WTC11 (cell line): ENCODE data around the gene PIRT. TPM values are rescaled to one million over a fixed set of nuclear protein-coding genes. Genes with fewer than 3 reads are reported as not detected.

ENCODE experiments used
- ATAC-seq: fragments of 200-7000 bp; cut with Tn5 transposase; 2 replicates; pipeline ENCODE4 v1.10.0; 2021; ENCODE audit warnings: mild to moderate bottlenecking, moderate library complexity
- CTCF ChIA-PET: fragments of 300-600 bp; sonication (Branson Sonifier 250); formaldehyde crosslinking; loops from one replicate; lab custom pipeline; 2021; ENCODE audit warnings: antibody characterized with exemption; lab: Charles Lee
- POLR2A ChIA-PET: fragments of 350-600 bp; sonication (Branson Sonifier 250); formaldehyde crosslinking; loops from one replicate; lab custom pipeline; 2021; ENCODE audit warnings: antibody characterized with exemption; lab: Charles Lee
- DNase-seq: peaks from one replicate; pipeline ENCODE4 v3.0.0; 2021; ENCODE audit warnings: low spot score
- H3K27ac Mint-ChIP-seq: 2 replicates; pipeline ENCODE4 v1.8.0; 2021; ENCODE audit warnings: mixed read lengths
- H3K27me3 Mint-ChIP-seq: 2 replicates; pipeline ENCODE4 v1.8.0; 2021; ENCODE audit warnings: low read depth, mild to moderate bottlenecking, moderate library complexity, mixed read lengths
- H3K36me3 Mint-ChIP-seq: 2 replicates; pipeline ENCODE4 v1.8.0; 2021; ENCODE audit warnings: mixed read lengths
- H3K4me1 Mint-ChIP-seq: 2 replicates; pipeline ENCODE4 v1.8.0; 2022; ENCODE audit warnings: mixed read lengths
- H3K4me3 Mint-ChIP-seq: 2 replicates; pipeline ENCODE4 v1.8.0; 2021; ENCODE audit warnings: mild to moderate bottlenecking, moderate library complexity, mixed read lengths
- H3K9me3 Mint-ChIP-seq: 2 replicates; pipeline ENCODE4 v1.8.0; 2021; ENCODE audit warnings: mixed read lengths
- ATF3 ChIP-seq: sonication (generic); formaldehyde crosslinking; conservative IDR thresholded peaks from 2 replicates; pipeline ENCODE4 v1.8.1; 2022; ENCODE audit warnings: mild to moderate bottlenecking, missing genetic modification reagents
- CREM ChIP-seq: sonication (generic); formaldehyde crosslinking; IDR thresholded peaks from 2 replicates; pipeline ENCODE4 v1.8.1; 2022; ENCODE audit warnings: mild to moderate bottlenecking, missing genetic modification reagents, moderate library complexity
- CTCF ChIP-seq: fragments of 200-600 bp; IDR thresholded peaks from 2 replicates; pipeline ENCODE4 v1.8.0; 2022; ENCODE audit warnings: antibody characterized with exemption
- FOXP1 ChIP-seq: sonication (generic); formaldehyde crosslinking; IDR thresholded peaks from 2 replicates; pipeline ENCODE4 v1.8.0; 2022; ENCODE audit warnings: missing genetic modification reagents, mild to moderate bottlenecking, moderate library complexity, borderline replicate concordance
- HMGA2 ChIP-seq: fragments of 250-450 bp; sonication (Bioruptor Pico); IDR thresholded peaks from 2 replicates; pipeline ENCODE4 v1.4.0; 2021; ENCODE audit warnings: mild to moderate bottlenecking, moderate library complexity
- MYBL2 ChIP-seq: sonication (generic); formaldehyde crosslinking; IDR thresholded peaks from 2 replicates; pipeline ENCODE4 v1.8.1; 2023; ENCODE audit warnings: mild to moderate bottlenecking, moderate library complexity, missing genetic modification reagents
- NR2C2 ChIP-seq: sonication (generic); formaldehyde crosslinking; IDR thresholded peaks from 2 replicates; pipeline ENCODE4 v1.8.0; 2022; ENCODE audit warnings: mild to moderate bottlenecking, missing genetic modification reagents
- NR3C1 ChIP-seq: sonication (generic); formaldehyde crosslinking; conservative IDR thresholded peaks from 2 replicates; pipeline ENCODE4 v1.8.1; 2023; ENCODE audit warnings: low read depth, mild to moderate bottlenecking, missing genetic modification reagents
- RELA ChIP-seq: sonication (generic); formaldehyde crosslinking; IDR thresholded peaks from 2 replicates; pipeline ENCODE4 v1.8.1; 2022; ENCODE audit warnings: missing genetic modification reagents, mild to moderate bottlenecking, borderline replicate concordance
- TCF7 ChIP-seq: sonication (generic); formaldehyde crosslinking; IDR thresholded peaks from 2 replicates; pipeline ENCODE4 v1.8.0; 2022; ENCODE audit warnings: mild to moderate bottlenecking, low read depth, missing genetic modification reagents, moderate library complexity
- ZMAT4 ChIP-seq: fragments of 250-450 bp; sonication (Bioruptor Pico); IDR thresholded peaks from 2 replicates; pipeline ENCODE4 v1.9.0; 2021; ENCODE audit warnings: mild to moderate bottlenecking
- ZNF219 ChIP-seq: sonication (generic); formaldehyde crosslinking; IDR thresholded peaks from 2 replicates; pipeline ENCODE4 v1.8.0; 2023; ENCODE audit warnings: missing genetic modification reagents, mild to moderate bottlenecking, borderline replicate concordance
- ZNF263 ChIP-seq: sonication (generic); formaldehyde crosslinking; IDR thresholded peaks from 2 replicates; pipeline ENCODE4 v1.8.1; 2022; ENCODE audit warnings: low read depth, mild to moderate bottlenecking, moderate library complexity, missing genetic modification reagents
- ZNF396 ChIP-seq: fragments of 250-450 bp; sonication (Bioruptor Pico); IDR thresholded peaks from 2 replicates; pipeline ENCODE4 v1.8.0; 2021; ENCODE audit warnings: mild to moderate bottlenecking, moderate library complexity, borderline replicate concordance
- ZNF416 ChIP-seq: fragments of 250-450 bp; sonication (Bioruptor Pico); IDR thresholded peaks from 2 replicates; pipeline ENCODE4 v1.9.0; 2021; ENCODE audit warnings: mild to moderate bottlenecking, inconsistent platforms
- ZSCAN18 ChIP-seq: fragments of 250-450 bp; sonication (Bioruptor Pico); IDR thresholded peaks from 2 replicates; pipeline ENCODE4 v2.1.2; 2022; ENCODE audit warnings: mild to moderate bottlenecking, moderate library complexity
- total RNA-seq: library from RNA; stranded (reverse); gene quantifications from 3 replicates; pipeline ENCODE4 v1.2.3, GENCODE V29; 2021
- TF ChIP-seq, protein P1 (sequence below): sonication (generic); formaldehyde crosslinking; IDR thresholded peaks from 2 replicates; pipeline ENCODE4 v1.8.1; 2023; ENCODE audit warnings: mild to moderate bottlenecking, missing genetic modification reagents
- TF ChIP-seq, protein P2 (sequence below): fragments of 250-450 bp; sonication (Bioruptor Pico); IDR thresholded peaks from 2 replicates; pipeline ENCODE4 v1.8.0; 2021; ENCODE audit warnings: mild to moderate bottlenecking
- TF ChIP-seq, protein P3 (sequence below): sonication (generic); formaldehyde crosslinking; IDR thresholded peaks from 2 replicates; pipeline ENCODE4 v1.8.0; 2022; ENCODE audit warnings: mild to moderate bottlenecking, missing genetic modification reagents

The PIRT gene
- total RNA-seq, 1 experiment from 2014 or later, result not detected

DNA sequence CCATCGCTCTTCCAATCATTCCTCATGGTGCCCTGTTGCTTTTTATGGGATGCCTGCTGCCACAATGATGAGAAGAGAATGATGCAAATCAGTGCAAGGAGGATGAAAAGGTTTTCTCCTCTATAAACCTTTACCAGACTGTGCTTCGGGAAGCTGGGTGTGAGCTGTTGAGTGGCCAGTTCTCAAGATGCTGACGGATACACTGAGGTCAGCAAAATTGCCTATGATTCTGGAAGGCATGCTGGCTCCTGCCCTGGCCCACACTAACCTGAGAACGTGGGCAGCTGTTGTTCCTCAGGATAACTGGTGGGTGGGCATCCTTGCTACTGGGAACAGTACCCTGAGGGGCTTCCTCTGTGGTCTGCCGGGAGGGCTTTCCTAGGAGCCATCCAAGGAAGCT is 795 bp upstream of the PIRT start:
- ChIA-PET POLR2A (no interaction called here), CTCF (interaction anchor here (0.6 to 3.2 kb wide), 7 partner anchors 54 to 220 kb away, joined by 3 to 20 read pairs (median 5); no protein-coding TSS in a partner anchor)
- no peak for TF ChIP-seq ZSCAN18 (CRISPR knock-in tag)
- TF ChIP-seq, protein P1, sequence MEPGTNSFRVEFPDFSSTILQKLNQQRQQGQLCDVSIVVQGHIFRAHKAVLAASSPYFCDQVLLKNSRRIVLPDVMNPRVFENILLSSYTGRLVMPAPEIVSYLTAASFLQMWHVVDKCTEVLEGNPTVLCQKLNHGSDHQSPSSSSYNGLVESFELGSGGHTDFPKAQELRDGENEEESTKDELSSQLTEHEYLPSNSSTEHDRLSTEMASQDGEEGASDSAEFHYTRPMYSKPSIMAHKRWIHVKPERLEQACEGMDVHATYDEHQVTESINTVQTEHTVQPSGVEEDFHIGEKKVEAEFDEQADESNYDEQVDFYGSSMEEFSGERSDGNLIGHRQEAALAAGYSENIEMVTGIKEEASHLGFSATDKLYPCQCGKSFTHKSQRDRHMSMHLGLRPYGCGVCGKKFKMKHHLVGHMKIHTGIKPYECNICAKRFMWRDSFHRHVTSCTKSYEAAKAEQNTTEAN (CRISPR knock-in tag), result no peak
- TF ChIP-seq, protein P2, sequence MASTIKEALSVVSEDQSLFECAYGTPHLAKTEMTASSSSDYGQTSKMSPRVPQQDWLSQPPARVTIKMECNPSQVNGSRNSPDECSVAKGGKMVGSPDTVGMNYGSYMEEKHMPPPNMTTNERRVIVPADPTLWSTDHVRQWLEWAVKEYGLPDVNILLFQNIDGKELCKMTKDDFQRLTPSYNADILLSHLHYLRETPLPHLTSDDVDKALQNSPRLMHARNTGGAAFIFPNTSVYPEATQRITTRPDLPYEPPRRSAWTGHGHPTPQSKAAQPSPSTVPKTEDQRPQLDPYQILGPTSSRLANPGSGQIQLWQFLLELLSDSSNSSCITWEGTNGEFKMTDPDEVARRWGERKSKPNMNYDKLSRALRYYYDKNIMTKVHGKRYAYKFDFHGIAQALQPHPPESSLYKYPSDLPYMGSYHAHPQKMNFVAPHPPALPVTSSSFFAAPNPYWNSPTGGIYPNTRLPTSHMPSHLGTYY (CRISPR knock-in tag), result no peak
- no peak for TF ChIP-seq ZMAT4 (CRISPR knock-in tag)
- no peak for TF ChIP-seq RELA (CRISPR knock-in tag)
- TF ChIP-seq, protein P3, sequence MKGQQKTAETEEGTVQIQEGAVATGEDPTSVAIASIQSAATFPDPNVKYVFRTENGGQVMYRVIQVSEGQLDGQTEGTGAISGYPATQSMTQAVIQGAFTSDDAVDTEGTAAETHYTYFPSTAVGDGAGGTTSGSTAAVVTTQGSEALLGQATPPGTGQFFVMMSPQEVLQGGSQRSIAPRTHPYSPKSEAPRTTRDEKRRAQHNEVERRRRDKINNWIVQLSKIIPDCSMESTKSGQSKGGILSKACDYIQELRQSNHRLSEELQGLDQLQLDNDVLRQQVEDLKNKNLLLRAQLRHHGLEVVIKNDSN (CRISPR knock-in tag), result no peak
- TF ChIP-seq FOXP1 (CRISPR knock-in tag), result no peak
- no peak for TF ChIP-seq ATF3 (CRISPR knock-in tag)
- no peak for TF ChIP-seq CREM (CRISPR knock-in tag)
- TF ChIP-seq ZNF396 (CRISPR knock-in tag), result no peak
- H3K27me3 Mint-ChIP-seq, result no peaks in the 10 kb centered on the region; the same call in 1 of the 2 replicates
- peaks cover 21% of the 10 kb centered on the region for H3K4me1 Mint-ChIP-seq
- no peaks in the 10 kb centered on the region for H3K36me3 Mint-ChIP-seq
- H3K4me3 Mint-ChIP-seq, result no peak overlapping the region
- H3K27ac Mint-ChIP-seq, result no peak overlapping the region
- DNase-seq (no peak), ATAC-seq (no peak)
- H3K9me3 Mint-ChIP-seq, result no peaks in the 10 kb centered on the region

- ChIA-PET POLR2A (no interaction called here), CTCF (interaction anchor here (0.9 to 3.2 kb wide), 2 partner anchors 64 to 191 kb away, joined by 3 to 20 read pairs; no protein-coding TSS in a partner anchor)
- DNase-seq, result no peak
- Mint-ChIP-seq H3K9me3 (no peaks in the 10 kb centered on the region), H3K36me3 (no peaks in the 10 kb centered on the region), H3K4me3 (no peak overlapping the region), H3K27ac (no peak overlapping the region), H3K4me1 (peaks cover 18% of the 10 kb centered on the region), H3K27me3 (no peaks in the 10 kb centered on the region)
- ATAC-seq, result no peak
- TF ChIP-seq HMGA2 (CRISPR knock-in tag) (no peak), ZSCAN18 (CRISPR knock-in tag) (no peak), ZNF219 (CRISPR knock-in tag) (no peak), ZNF263 (CRISPR knock-in tag) (no peak), MYBL2 (no peak), NR3C1 (no peak), TCF7 (no peak), NR2C2 (no peak), ZNF416 (CRISPR knock-in tag) (no peak), CTCF (no peak), ZNF396 (CRISPR knock-in tag) (no peak)
- TF ChIP-seq, protein P3 (CRISPR knock-in tag), result no peak
Observed at GRCh38 chr17:10836966-10837590, 809 bp downstream of the PIRT start.
